ENCODE data around the gene AGPS. TPM values are rescaled to one million over a fixed set of nuclear protein-coding genes. Genes with fewer than 3 reads are reported as not detected.

The AGPS gene
- total and polyA plus RNA-seq, 9 of the 15 experiments (the other 6 are each of a cell fraction or from before 2014, with no cell fraction given) = 15.5 to 211 (median 63.1) TPM

DNA sequence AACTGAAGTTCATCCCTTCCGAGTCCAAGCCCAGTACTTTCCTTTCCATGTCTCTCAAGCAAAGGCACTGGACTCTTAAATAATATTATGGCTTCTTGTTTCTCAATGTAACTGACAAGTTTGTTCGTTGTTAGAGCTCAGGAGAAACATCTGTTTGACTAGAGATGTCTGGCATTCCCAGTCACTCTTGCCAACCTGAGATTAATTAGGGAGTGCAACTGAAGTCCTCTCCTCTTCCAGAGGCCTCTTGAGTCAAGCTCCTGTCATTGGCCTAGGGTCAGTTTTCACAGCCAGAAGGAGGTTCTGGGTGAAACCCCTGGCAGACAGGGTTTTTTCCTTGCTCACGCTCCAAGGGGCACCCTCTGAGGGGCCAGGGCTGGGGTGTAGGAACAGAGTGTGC lies 196.1 kb downstream of the AGPS start:
- CTCF ChIA-PET (ENCODE audit: low intra/inter-chr PET ratio) = no interaction called here
- TF ChIP-seq RCOR1 (IDR thresholded peaks at IDR 0.05; ENCODE audit: borderline replicate concordance in 1 of 2, low read depth in 2 of 2, low read length in 2 of 2) = no peak
- no peak for TF ChIP-seq CXXC5 (CRISPR knock-in tag; IDR thresholded peaks at IDR 0.05)
- no peak for TF ChIP-seq ZNF354B (CRISPR knock-in tag; IDR thresholded peaks at IDR 0.05)
- TF ChIP-seq SMARCA4 (IDR thresholded peaks at IDR 0.05) = no peak
- no peak for TF ChIP-seq MYBL2 (IDR thresholded peaks at IDR 0.05; ENCODE audit: low read depth)
- no peak for TF ChIP-seq MYBL2 (CRISPR knock-in tag; IDR thresholded peaks at IDR 0.05; ENCODE audit: borderline replicate concordance)
- no peak for TF ChIP-seq ZNF224 (CRISPR knock-in tag; IDR thresholded peaks at IDR 0.05)
- no peak for TF ChIP-seq MAZ (CRISPR knock-in tag; conservative IDR thresholded peaks at IDR 0.05 in 1 of 2, IDR thresholded peaks at IDR 0.05 in 1 of 2)
- no peak for TF ChIP-seq MED1 (CRISPR knock-in tag; IDR thresholded peaks at IDR 0.05; ENCODE audit: borderline replicate concordance)
- TF ChIP-seq NONO (IDR thresholded peaks at IDR 0.05; ENCODE audit: low read depth in 2 of 2, low read length in 1 of 2) = no peak
- no peak for TF ChIP-seq CEBPG (CRISPR knock-in tag; IDR thresholded peaks at IDR 0.05)
- TF ChIP-seq CEBPG (tag; conservative IDR thresholded peaks at IDR 0.05 in 1 of 2, IDR thresholded peaks at IDR 0.05 in 1 of 2) = no peak
- no peak for TF ChIP-seq ZNF217 (CRISPR knock-in tag; IDR thresholded peaks at IDR 0.05)
- FAIRE-seq = no peak

More for the DNA sequence above, 196.1 kb downstream of the AGPS start:
- POLR2A ChIA-PET = interaction anchor here (1.0 to 1.6 kb wide), 3 partner anchors 10 to 22 kb away, joined by 3 to 4 read pairs (median 3); no protein-coding TSS in a partner anchor
- in situ Hi-C loops (cut with MboI) = no loop called here
- no peak for ATAC-seq
- H3K9me3 ChIP-seq (replicated peaks; ENCODE audit: control insufficient read depth, insufficient read depth, low read depth, low read length) = no peaks in the 10 kb centered on the region
- H3K27ac ChIP-seq (ENCODE audit: extremely low read depth, low read depth, low read length) = no peak overlapping the region
- peaks cover 0 to 4% of the 10 kb centered on the region in 2 experiments; a peak in 1 of 5 replicates for H3K27me3 ChIP-seq (ENCODE audit: control insufficient read depth in 2 of 2, insufficient read depth in 2 of 2, low read length in 2 of 2)
- no peak overlapping the region for H3K9ac ChIP-seq (ENCODE audit: insufficient read depth in 1 of 2, low read depth in 2 of 2, low read length in 2 of 2)
- peaks cover 3 to 4% of the 10 kb centered on the region in 2 experiments; a peak in 2 of 5 replicates for H3K4me1 ChIP-seq (replicated peaks in 1 of 2; ENCODE audit: control insufficient read depth in 2 of 2, insufficient read depth in 2 of 2, low read length in 2 of 2)
- 17% methylated on average over 3 of the region's 3 CpGs for WGBS (ENCODE audit: insufficient coverage, low coverage, missing lambda C conversion rate)
- no peak overlapping the region for H3K4me3 ChIP-seq
- DNase-seq (ENCODE audit: extremely low read depth in 1 of 4, low spot score in 3 of 4) = no peak
- H3K36me3 ChIP-seq (ENCODE audit: control insufficient read depth, insufficient read depth, low read length) = no peaks in the 10 kb centered on the region
- H3K4me2 ChIP-seq (ENCODE audit: insufficient read depth, low read length) = no peak overlapping the region
- no TSS peak for BruUV-seq (replicated peaks)
- no peak overlapping the region for H2AFZ ChIP-seq (ENCODE audit: low read depth, low read length)
- intact Hi-C loops (cut with micrococcal nuclease) = no loop called here
- no peaks in the 10 kb centered on the region for H3K9me1 ChIP-seq (ENCODE audit: control insufficient read depth, insufficient read depth, low read length)
- H3K79me2 ChIP-seq (ENCODE audit: control insufficient read depth, insufficient read depth, low read length) = no peaks in the 10 kb centered on the region
- H4K20me1 ChIP-seq (replicated peaks; ENCODE audit: control insufficient read depth, insufficient read depth, low read length) = no peaks in the 10 kb centered on the region
